ENCODE measurements around the gene PNLIPRP3. TPM values are rescaled to one million over a fixed set of nuclear protein-coding genes. Genes with fewer than 3 reads are reported as not detected.

The PNLIPRP3 gene
- polyA plus RNA-seq, 3 donors = not detected

GRCh38 chr10:116421815-116422214, 5.8 kb upstream of the PNLIPRP3 start:
- no peak for DNase-seq
- Histone ChIP-seq H2AFZ (ENCODE audit: insufficient read depth, low read depth, low read length, poor library complexity, severe bottlenecking) (no peak overlapping the region), H3K27ac (ENCODE audit: low read depth in 1 of 2, low read length in 2 of 2) (no peak overlapping the region), H3K27me3 (ENCODE audit: control insufficient read depth in 2 of 2, insufficient read depth in 2 of 2, low read length in 2 of 2) (no peaks in the 10 kb centered on the region), H4K20me1 (ENCODE audit: insufficient read depth, low read length) (no peaks in the 10 kb centered on the region), H3K9me3 (replicated peaks in 1 of 2; ENCODE audit: control insufficient read depth in 1 of 2, insufficient read depth in 1 of 2, low read length in 2 of 2) (no peaks in the 10 kb centered on the region), H3K4me1 (ENCODE audit: control insufficient read depth in 1 of 2, insufficient read depth in 2 of 2, low read length in 2 of 2) (no peaks in the 10 kb centered on the region), H3K4me3 (replicated peaks in 1 of 3; ENCODE audit: low read depth in 2 of 3, low read length in 3 of 3) (no peak overlapping the region), H3K4me2 (replicated peaks; ENCODE audit: extremely low read depth, low read length, poor library complexity, severe bottlenecking) (no peak overlapping the region), H3K79me2 (ENCODE audit: insufficient read depth, low read length) (no peaks in the 10 kb centered on the region), H3K9ac (ENCODE audit: insufficient read depth, low read length, poor library complexity, severe bottlenecking) (no peak overlapping the region), H3K36me3 (replicated peaks in 1 of 2; ENCODE audit: control insufficient read depth in 1 of 2, insufficient read depth in 2 of 2, low read length in 2 of 2) (no peaks in the 10 kb centered on the region)
- no peak overlapping the region for H3K27ac Mint-ChIP-seq
- WGBS (ENCODE audit: insufficient coverage) = no CpG with 5 or more reads among the region's 1 CpG
- intact Hi-C loops (cut with micrococcal nuclease) = no loop called here
- peaks cover 0 to 1% (median 0%) of the 10 kb centered on the region in 7 donors for H3K9me3 Mint-ChIP-seq
- no peaks in the 10 kb centered on the region for H3K36me3 Mint-ChIP-seq
- no peak for TF ChIP-seq CTCF (IDR thresholded peaks at IDR 0.05)
- H3K4me1 Mint-ChIP-seq = no peaks in the 10 kb centered on the region
- H3K27me3 Mint-ChIP-seq (ENCODE audit: low read depth in 3 of 3) = peaks cover 0 to 1% (median 0%) of the 10 kb centered on the region in 3 donors
- no peak overlapping the region for H3K4me3 Mint-ChIP-seq

DNA sequence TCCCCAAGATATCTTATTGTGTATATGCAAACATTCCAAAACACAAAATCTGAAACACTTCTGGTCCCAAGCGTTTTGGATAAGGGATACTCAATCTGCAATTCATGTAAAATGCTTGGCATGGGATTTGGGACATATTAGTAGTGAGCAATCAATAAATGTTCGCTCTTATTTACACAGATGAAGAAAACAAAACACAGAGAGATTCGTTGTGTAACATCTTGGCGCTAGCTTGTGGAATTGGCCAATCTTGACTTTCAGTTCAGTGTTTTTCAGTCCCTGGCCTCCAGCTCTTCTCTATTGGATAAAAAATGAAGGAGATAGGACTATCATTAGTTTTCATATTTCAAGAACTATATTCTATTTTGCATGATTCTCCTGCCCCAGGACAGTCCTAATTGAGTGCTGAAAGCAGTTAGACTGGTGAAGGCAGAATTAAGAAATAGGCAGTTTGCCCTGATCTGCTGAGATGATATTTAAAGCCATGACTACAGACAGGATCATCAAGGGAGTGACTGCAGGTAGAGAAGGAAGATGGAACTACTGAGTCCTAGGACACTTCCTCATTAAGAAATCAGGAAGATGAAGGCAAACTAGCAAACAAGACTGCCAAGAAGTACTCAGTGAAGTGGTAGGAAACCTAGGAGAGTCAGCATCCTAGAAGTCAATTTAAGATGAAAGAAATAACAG, 1.8 kb downstream of the PNLIPRP3 start:
- Mint-ChIP-seq H3K27me3 (ENCODE audit: low read depth in 3 of 3) (no peaks in the 10 kb centered on the region), H3K36me3 (no peaks in the 10 kb centered on the region), H3K4me1 (no peaks in the 10 kb centered on the region), H3K27ac (no peak overlapping the region), H3K9me3 (no peaks in the 10 kb centered on the region), H3K4me3 (no peak overlapping the region)
- no peaks in the 10 kb centered on the region for H3K79me2 ChIP-seq (ENCODE audit: insufficient read depth, low read length)
- peaks cover 0 to 2% of the 10 kb centered on the region in 2 donors for H3K27me3 ChIP-seq (ENCODE audit: control insufficient read depth in 2 of 2, insufficient read depth in 2 of 2, low read length in 2 of 2)
- H3K36me3 ChIP-seq (replicated peaks in 1 of 2; ENCODE audit: control insufficient read depth in 1 of 2, insufficient read depth in 2 of 2, low read length in 2 of 2) = no peaks in the 10 kb centered on the region
- no peak for DNase-seq
- H3K9ac ChIP-seq (ENCODE audit: insufficient read depth, low read length, poor library complexity, severe bottlenecking) = no peak overlapping the region
- TF ChIP-seq CTCF (IDR thresholded peaks at IDR 0.05) = no peak
- no peak overlapping the region for H3K4me3 ChIP-seq (replicated peaks in 1 of 3; ENCODE audit: low read depth in 2 of 3, low read length in 3 of 3)
- intact Hi-C loops (cut with micrococcal nuclease) = no loop called here
- H4K20me1 ChIP-seq (ENCODE audit: insufficient read depth, low read length) = no peaks in the 10 kb centered on the region
- no peak overlapping the region for H2AFZ ChIP-seq (ENCODE audit: insufficient read depth, low read depth, low read length, poor library complexity, severe bottlenecking)
- no CpG with 5 or more reads among the region's 4 CpGs for WGBS (ENCODE audit: insufficient coverage)
- no peak overlapping the region for H3K4me2 ChIP-seq (replicated peaks; ENCODE audit: extremely low read depth, low read length, poor library complexity, severe bottlenecking)
- H3K4me1 ChIP-seq (ENCODE audit: control insufficient read depth in 1 of 2, insufficient read depth in 2 of 2, low read length in 2 of 2) = no peaks in the 10 kb centered on the region
- H3K9me3 ChIP-seq (replicated peaks in 1 of 2; ENCODE audit: control insufficient read depth in 1 of 2, insufficient read depth in 1 of 2, low read length in 2 of 2) = no peaks in the 10 kb centered on the region
- H3K27ac ChIP-seq (ENCODE audit: low read depth in 1 of 2, low read length in 2 of 2) = no peak overlapping the region

All from CD14-positive monocyte (primary cell).